ENCODE measurements around the gene ZBTB18.

ZBTB18 gene

DNA sequence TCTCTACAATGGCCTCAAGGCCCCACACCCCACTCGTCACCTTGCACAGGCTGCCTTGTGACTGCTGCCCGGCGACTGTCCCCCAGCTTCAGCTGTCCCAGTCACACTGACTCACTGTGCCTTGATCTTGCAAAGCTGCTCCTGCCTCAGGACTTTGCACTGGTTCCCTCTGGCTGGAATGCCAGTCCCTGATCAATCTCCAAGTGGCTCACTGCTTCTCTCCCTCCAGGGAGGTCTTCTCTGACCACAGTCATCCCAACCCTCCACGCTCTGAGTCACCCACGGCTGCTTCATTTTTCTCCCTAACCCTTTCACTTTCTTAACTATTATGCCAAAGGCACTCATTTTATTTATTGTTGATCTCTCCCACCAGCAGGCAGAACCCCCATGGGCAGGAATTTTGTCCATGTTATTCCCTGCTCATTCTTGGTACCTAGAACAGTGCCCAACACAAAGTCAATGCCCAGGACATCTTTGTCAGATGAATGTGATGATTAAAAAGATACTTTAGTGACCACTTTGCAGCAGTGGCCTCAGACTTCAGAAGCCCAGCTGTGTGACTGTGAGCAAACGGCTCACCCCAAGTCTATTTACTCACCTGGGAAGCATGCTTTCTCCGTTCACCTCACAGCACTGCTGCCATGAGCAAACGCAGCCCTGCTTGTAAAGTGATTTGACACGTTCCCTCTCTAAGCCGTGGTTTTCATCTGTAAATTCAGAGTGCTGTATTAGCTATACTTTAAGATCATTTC lies 53.4 kb downstream of the ZBTB18 start:
- H3K4me3 ChIP-seq (replicated peaks; ENCODE audit: low read depth, low read length) = no peak overlapping the region
- TF ChIP-seq, protein P1, sequence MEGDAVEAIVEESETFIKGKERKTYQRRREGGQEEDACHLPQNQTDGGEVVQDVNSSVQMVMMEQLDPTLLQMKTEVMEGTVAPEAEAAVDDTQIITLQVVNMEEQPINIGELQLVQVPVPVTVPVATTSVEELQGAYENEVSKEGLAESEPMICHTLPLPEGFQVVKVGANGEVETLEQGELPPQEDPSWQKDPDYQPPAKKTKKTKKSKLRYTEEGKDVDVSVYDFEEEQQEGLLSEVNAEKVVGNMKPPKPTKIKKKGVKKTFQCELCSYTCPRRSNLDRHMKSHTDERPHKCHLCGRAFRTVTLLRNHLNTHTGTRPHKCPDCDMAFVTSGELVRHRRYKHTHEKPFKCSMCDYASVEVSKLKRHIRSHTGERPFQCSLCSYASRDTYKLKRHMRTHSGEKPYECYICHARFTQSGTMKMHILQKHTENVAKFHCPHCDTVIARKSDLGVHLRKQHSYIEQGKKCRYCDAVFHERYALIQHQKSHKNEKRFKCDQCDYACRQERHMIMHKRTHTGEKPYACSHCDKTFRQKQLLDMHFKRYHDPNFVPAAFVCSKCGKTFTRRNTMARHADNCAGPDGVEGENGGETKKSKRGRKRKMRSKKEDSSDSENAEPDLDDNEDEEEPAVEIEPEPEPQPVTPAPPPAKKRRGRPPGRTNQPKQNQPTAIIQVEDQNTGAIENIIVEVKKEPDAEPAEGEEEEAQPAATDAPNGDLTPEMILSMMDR (IDR thresholded peaks at IDR 0.05; ENCODE audit: low read depth, low read length, missing control alignments) = no peak

DNA sequence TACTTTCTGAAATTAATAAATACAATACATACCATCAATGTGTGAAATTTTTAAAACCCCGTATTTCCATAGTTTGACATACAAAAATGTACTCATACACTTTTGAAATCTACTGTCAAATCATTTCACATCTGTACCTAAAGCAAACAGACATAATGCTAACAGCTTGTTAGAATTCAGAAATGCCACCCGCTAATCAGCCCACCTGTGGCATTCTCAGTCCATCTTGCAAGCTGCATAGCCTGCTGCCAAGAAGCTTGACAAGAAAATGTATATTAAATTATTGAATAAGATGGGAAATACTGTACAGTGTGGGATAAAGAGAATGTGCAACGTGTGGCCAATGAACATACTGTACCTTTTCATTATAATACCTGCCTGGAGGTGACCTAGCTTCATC lies 55.1 kb downstream of the ZBTB18 start:
- TF ChIP-seq, protein P1 (IDR thresholded peaks at IDR 0.05; ENCODE audit: low read depth, low read length, missing control alignments) = no peak
- no peak for DNase-seq (ENCODE audit: extremely low read depth, low read depth)
- no peak overlapping the region for H3K4me3 ChIP-seq (replicated peaks; ENCODE audit: low read depth, low read length)

More for the DNA sequence above, 53.4 kb downstream of the ZBTB18 start:
- DNase-seq (ENCODE audit: extremely low read depth, low read depth) = peak; percentile 45

All from HFF-Myc (cell line).